ENCODE results near the gene SHC2. TPM values are rescaled to one million over a fixed set of nuclear protein-coding genes. Genes with fewer than 3 reads are reported as not detected.
"Not testable (repeated sequence)": the region's sequence is repeated elsewhere in the genome, so short reads cannot be mapped to it uniquely, and the experiment has no call there.

The SHC2 gene
- polyA plus RNA-seq, 4 donors = 7.6 to 18.9 (median 12.3) TPM

DNA sequence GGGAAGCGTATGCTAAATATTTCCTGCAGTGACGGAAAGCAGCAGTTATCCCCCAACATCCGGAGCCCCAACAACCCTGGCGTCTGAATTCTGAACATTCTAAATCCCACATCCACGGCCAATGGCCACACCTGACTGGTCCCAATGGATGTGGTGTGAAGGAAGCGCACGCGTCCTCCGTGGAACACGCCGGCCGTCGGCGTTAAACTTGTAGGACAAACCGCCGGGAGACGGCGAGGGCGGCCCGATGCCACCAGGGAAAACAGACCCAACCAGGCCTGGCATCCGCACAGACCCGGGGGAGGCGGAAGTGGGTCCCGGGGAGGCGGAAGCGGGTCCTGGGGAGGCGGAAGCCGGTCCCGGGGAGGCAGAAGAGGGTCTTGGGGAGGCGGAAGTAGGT, 3.2 kb downstream of the SHC2 start:
- no peak overlapping the region for H3K4me3 ChIP-seq (ENCODE audit: low read depth in 1 of 3, low read length in 3 of 3)
- no peak overlapping the region for H3K27ac ChIP-seq (ENCODE audit: low read depth in 1 of 3, low read length in 2 of 3)
- peaks cover 0 to 8% (median 0%) of the 10 kb centered on the region in 3 donors for H3K4me1 ChIP-seq (ENCODE audit: control insufficient read depth in 3 of 3, insufficient read depth in 2 of 3, low read depth in 1 of 3, low read length in 2 of 3)
- H3K9me3 ChIP-seq (ENCODE audit: control insufficient read depth in 2 of 2, insufficient read depth in 1 of 2, low read depth in 1 of 2, low read length in 1 of 2) = no peaks in the 10 kb centered on the region
- H3K36me3 ChIP-seq (ENCODE audit: control insufficient read depth in 3 of 3, insufficient read depth in 2 of 3, low read depth in 1 of 3, low read length in 3 of 3) = peaks cover 0 to 27% (median 0%) of the 10 kb centered on the region in 3 donors
- peaks cover 0 to 6% (median 3%) of the 10 kb centered on the region in 3 donors for H3K27me3 ChIP-seq (ENCODE audit: control insufficient read depth in 3 of 3, insufficient read depth in 3 of 3, low read length in 3 of 3)
- FAIRE-seq = no peak
- WGBS, 3 donors = 94 to 97% (median 97%) methylated on average over 29 to 30 of the region's 30 CpGs
- DNase-seq = no peak

DNA sequence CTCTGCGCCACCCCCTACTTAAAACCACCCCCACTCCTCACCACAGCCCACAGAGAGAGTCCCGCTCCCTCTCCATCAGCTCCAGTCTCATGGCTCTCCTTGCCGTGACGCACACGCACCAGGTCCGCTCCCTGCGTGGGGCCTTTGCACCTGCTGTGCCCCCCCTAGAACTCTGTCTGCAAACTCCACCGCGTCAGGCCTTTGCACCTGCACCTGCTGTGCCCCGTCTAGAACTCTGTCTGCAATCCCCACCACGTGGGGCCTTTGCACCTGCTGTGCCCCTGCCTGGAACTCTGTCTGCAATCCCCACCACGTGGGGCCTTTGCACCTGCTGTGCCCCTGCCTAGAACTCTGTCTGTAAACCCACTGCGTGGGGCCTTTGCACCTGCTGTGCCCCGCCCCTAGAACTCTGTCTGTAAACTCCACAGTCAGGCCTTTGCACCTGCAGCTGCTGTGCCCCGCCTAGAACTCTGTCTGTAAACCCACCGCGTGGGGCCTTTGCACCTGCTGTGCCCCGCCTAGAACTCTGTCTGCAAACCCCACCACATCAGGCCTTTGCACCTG, 4.2 kb downstream of the SHC2 start:
- no peak for FAIRE-seq
- Histone ChIP-seq H3K27ac (ENCODE audit: low read depth in 1 of 3, low read length in 2 of 3) (no peak overlapping the region), H3K36me3 (ENCODE audit: control insufficient read depth in 3 of 3, insufficient read depth in 2 of 3, low read depth in 1 of 3, low read length in 3 of 3) (peaks cover 0 to 33% (median 0%) of the 10 kb centered on the region in 3 donors), H3K4me3 (ENCODE audit: low read depth in 1 of 3, low read length in 3 of 3) (no peak overlapping the region), H3K9me3 (ENCODE audit: control insufficient read depth in 2 of 2, insufficient read depth in 1 of 2, low read depth in 1 of 2, low read length in 1 of 2) (no peaks in the 10 kb centered on the region), H3K4me1 (ENCODE audit: control insufficient read depth in 3 of 3, insufficient read depth in 2 of 3, low read depth in 1 of 3, low read length in 2 of 3) (peaks cover 0 to 7% (median 0%) of the 10 kb centered on the region in 3 donors), H3K27me3 (ENCODE audit: control insufficient read depth in 3 of 3, insufficient read depth in 3 of 3, low read length in 3 of 3) (no peaks in the 10 kb centered on the region)
- DNase-seq = peak in 1 of 2 donors; percentile 46
- 51 to 68% (median 53%) methylated on average over 18 of the region's 18 CpGs for WGBS, 3 donors

GRCh38 chr19:455851-456546, 4.8 kb downstream of the SHC2 start:
- 91 to 93% (median 91%) methylated on average over 28 to 31 of the region's 31 CpGs for WGBS, 3 donors
- peaks cover 0 to 36% (median 0%) of the 10 kb centered on the region in 3 donors for H3K36me3 ChIP-seq (ENCODE audit: control insufficient read depth in 3 of 3, insufficient read depth in 2 of 3, low read depth in 1 of 3, low read length in 3 of 3)
- FAIRE-seq (no peak), DNase-seq (no peak)
- peaks cover 0 to under 1% (median 0%) of the 10 kb centered on the region in 3 donors for H3K4me1 ChIP-seq (ENCODE audit: control insufficient read depth in 3 of 3, insufficient read depth in 2 of 3, low read depth in 1 of 3, low read length in 2 of 3)
- H3K27me3 ChIP-seq (ENCODE audit: control insufficient read depth in 3 of 3, insufficient read depth in 3 of 3, low read length in 3 of 3) = no peaks in the 10 kb centered on the region
- H3K4me3 ChIP-seq (ENCODE audit: low read depth in 1 of 3, low read length in 3 of 3) = no peak overlapping the region
- H3K27ac ChIP-seq (ENCODE audit: low read depth in 1 of 3, low read length in 2 of 3) = no peak overlapping the region
- H3K9me3 ChIP-seq (ENCODE audit: control insufficient read depth in 2 of 2, insufficient read depth in 1 of 2, low read depth in 1 of 2, low read length in 1 of 2) = peaks cover 0 to 4% of the 10 kb centered on the region in 2 donors

DNA sequence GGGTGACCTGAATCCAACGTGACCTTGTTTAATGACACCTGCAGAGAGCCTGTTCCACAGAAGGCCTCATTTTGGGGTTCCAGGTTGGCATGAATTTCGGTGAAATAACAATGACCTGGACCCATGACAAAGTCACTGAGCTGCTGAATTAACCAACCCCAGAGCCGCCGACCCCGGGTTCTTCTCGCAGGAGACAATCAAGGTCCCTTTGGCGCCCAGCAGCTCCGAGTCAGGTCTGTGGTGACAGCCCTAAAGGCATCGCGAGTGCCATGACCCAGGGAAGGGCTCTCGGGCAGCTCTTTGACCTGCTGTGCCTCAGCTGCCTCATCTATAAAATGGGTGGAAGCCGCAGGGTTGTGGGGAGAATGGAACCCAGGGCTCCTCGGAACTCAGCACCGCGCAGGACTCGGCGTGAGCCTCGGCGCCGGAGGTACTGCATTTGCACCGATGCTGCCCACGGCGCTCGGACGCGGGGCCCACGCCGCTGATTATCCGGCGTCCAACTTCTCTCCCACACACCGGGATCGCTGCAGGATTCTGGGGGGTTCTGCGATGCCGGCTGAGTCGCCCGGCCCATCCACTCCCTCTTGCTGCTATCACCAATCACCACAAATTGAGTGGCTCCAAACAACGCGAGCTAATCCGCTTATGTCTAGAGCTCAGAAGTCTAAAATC, 5.7 kb downstream of the SHC2 start:
- Histone ChIP-seq H3K4me3 (ENCODE audit: low read depth in 1 of 3, low read length in 3 of 3) (no peak overlapping the region), H3K27ac (ENCODE audit: low read depth in 1 of 3, low read length in 2 of 3) (no peak overlapping the region), H3K4me1 (ENCODE audit: control insufficient read depth in 3 of 3, insufficient read depth in 2 of 3, low read depth in 1 of 3, low read length in 2 of 3) (no peaks in the 10 kb centered on the region), H3K36me3 (ENCODE audit: control insufficient read depth in 3 of 3, insufficient read depth in 2 of 3, low read depth in 1 of 3, low read length in 3 of 3) (peaks cover 0 to 37% (median 0%) of the 10 kb centered on the region in 3 donors), H3K27me3 (ENCODE audit: control insufficient read depth in 3 of 3, insufficient read depth in 3 of 3, low read length in 3 of 3) (no peaks in the 10 kb centered on the region), H3K9me3 (ENCODE audit: control insufficient read depth in 2 of 2, insufficient read depth in 1 of 2, low read depth in 1 of 2, low read length in 1 of 2) (peaks cover 0 to 7% of the 10 kb centered on the region in 2 donors)
- FAIRE-seq (no peak), DNase-seq (no peak)
- 95 to 96% (median 96%) methylated on average over 37 to 39 of the region's 39 CpGs for WGBS, 3 donors

- H3K9me3 ChIP-seq (ENCODE audit: control insufficient read depth in 2 of 2, insufficient read depth in 1 of 2, low read depth in 1 of 2, low read length in 1 of 2) = peaks cover 0 to 7% of the 10 kb centered on the region in 2 donors
- peaks cover 0 to 42% (median 0%) of the 10 kb centered on the region in 3 donors for H3K36me3 ChIP-seq (ENCODE audit: control insufficient read depth in 3 of 3, insufficient read depth in 2 of 3, low read depth in 1 of 3, low read length in 3 of 3)
- no peak overlapping the region for H3K4me3 ChIP-seq (ENCODE audit: low read depth in 1 of 3, low read length in 3 of 3)
- no peak overlapping the region for H3K27ac ChIP-seq (ENCODE audit: low read depth in 1 of 3, low read length in 2 of 3)
- no peaks in the 10 kb centered on the region for H3K27me3 ChIP-seq (ENCODE audit: control insufficient read depth in 3 of 3, insufficient read depth in 3 of 3, low read length in 3 of 3)
- H3K4me1 ChIP-seq (ENCODE audit: control insufficient read depth in 3 of 3, insufficient read depth in 2 of 3, low read depth in 1 of 3, low read length in 2 of 3) = no peaks in the 10 kb centered on the region
- WGBS, 3 donors = 91 to 96% (median 94%) methylated on average over 22 of the region's 22 CpGs
- DNase-seq (no peak), FAIRE-seq (no peak)
These were observed 7.2 kb downstream of the SHC2 start for GRCh38 chr19:453606-454005.

DNA sequence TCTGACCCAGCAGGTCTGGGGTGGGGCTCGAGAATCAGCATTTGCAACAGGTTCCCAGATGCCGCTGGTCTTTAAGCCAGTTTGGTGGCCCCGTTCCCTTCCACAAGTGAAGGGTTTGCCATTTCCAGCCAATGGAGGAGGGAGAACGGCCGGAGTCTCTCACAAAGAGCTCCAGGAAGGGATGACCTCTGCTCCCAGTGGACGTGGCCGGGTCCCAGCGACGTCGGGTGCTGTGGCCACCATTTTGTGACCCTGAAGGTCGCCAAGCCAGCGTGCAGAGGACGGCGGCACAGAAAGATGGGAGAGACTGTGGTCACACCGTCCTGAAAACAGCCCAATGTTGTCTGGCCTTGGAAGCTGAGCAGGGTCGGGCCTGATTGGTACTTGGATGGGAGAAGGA, 8.0 kb downstream of the SHC2 start:
- H3K4me3 ChIP-seq (ENCODE audit: low read depth in 1 of 3, low read length in 3 of 3) = no peak overlapping the region
- 93 to 95% (median 95%) methylated on average over 16 of the region's 16 CpGs for WGBS, 3 donors
- H3K36me3 ChIP-seq (ENCODE audit: control insufficient read depth in 3 of 3, insufficient read depth in 2 of 3, low read depth in 1 of 3, low read length in 3 of 3) = peaks cover 0 to 44% (median 0%) of the 10 kb centered on the region in 3 donors
- peaks cover 0 to 5% (median 0%) of the 10 kb centered on the region in 3 donors for H3K4me1 ChIP-seq (ENCODE audit: control insufficient read depth in 3 of 3, insufficient read depth in 2 of 3, low read depth in 1 of 3, low read length in 2 of 3)
- no peak for DNase-seq
- H3K27ac ChIP-seq (ENCODE audit: low read depth in 1 of 3, low read length in 2 of 3) = no peak overlapping the region
- FAIRE-seq = no peak
- peaks cover 0 to 7% of the 10 kb centered on the region in 2 donors for H3K9me3 ChIP-seq (ENCODE audit: control insufficient read depth in 2 of 2, insufficient read depth in 1 of 2, low read depth in 1 of 2, low read length in 1 of 2)
- H3K27me3 ChIP-seq (ENCODE audit: control insufficient read depth in 3 of 3, insufficient read depth in 3 of 3, low read length in 3 of 3) = no peaks in the 10 kb centered on the region

DNA sequence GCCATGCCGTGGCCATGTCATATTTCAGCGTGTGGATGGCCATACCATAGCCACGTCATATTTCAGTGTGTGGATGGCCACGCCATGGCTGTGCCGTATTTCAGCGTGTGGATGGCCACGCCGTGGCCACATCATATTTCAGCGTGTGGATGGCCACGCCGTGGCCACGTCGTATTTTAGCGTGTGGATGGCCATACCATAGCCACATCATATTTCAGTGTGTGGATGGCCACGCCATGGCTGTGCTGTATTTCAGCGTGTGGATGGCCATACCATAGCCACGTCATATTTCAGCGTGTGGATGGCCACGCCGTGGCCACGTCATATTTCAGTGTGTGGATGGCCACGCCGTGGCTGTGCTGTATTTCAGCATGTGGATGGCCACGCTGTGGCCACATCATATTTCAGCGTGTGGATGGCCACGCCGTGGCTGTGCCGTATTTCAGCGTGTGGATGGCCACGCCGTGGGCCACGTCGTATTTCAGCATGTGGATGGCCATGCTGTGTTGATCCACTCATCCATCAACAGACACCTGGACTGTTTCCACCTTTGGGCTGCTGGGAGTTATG, 9.8 kb downstream of the SHC2 start:
- H3K4me1 ChIP-seq (ENCODE audit: control insufficient read depth in 3 of 3, insufficient read depth in 2 of 3, low read depth in 1 of 3, low read length in 2 of 3); H3K4me3 ChIP-seq (ENCODE audit: low read depth in 1 of 3, low read length in 3 of 3); FAIRE-seq; H3K9me3 ChIP-seq (ENCODE audit: control insufficient read depth in 2 of 2, insufficient read depth in 1 of 2, low read depth in 1 of 2, low read length in 1 of 2); DNase-seq; H3K27me3 ChIP-seq (ENCODE audit: control insufficient read depth in 3 of 3, insufficient read depth in 3 of 3, low read length in 3 of 3); H3K27ac ChIP-seq (ENCODE audit: low read depth in 1 of 3, low read length in 2 of 3): not testable (repeated sequence)
- peaks cover 0 to 39% (median 0%) of the 10 kb centered on the region in 3 donors for H3K36me3 ChIP-seq (ENCODE audit: control insufficient read depth in 3 of 3, insufficient read depth in 2 of 3, low read depth in 1 of 3, low read length in 3 of 3)
- WGBS, 3 donors = 95 to 98% (median 98%) methylated on average over 33 of the region's 33 CpGs

DNA sequence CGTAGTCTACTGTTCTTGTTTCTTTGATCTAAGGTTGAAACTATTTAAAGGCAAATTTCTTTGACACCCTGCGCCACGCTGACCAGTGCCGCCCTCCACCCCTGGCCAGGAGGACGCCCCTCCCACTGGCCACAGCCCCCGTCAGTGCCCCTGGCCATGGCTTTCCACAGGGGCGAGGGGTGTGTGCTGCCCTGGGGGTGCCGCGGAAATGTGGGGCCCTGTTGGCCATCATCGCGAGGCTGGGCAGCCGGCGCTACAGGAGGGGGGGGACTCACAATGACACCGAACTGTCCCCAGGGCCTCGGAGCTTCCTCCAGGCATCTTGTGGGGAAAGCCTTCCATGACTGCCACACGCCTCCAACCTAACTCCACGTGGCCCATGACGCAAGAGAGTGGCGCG, 10.9 kb downstream of the SHC2 start:
- no peak for DNase-seq

More for the DNA sequence above, 10.9 kb downstream of the SHC2 start:
- no peak for FAIRE-seq
- Histone ChIP-seq H3K9me3 (ENCODE audit: control insufficient read depth in 2 of 2, insufficient read depth in 1 of 2, low read depth in 1 of 2, low read length in 1 of 2) (peaks cover 0 to 7% of the 10 kb centered on the region in 2 donors), H3K4me1 (ENCODE audit: control insufficient read depth in 3 of 3, insufficient read depth in 2 of 3, low read depth in 1 of 3, low read length in 2 of 3) (peaks cover 0 to 5% (median 0%) of the 10 kb centered on the region in 3 donors), H3K27ac (ENCODE audit: low read depth in 1 of 3, low read length in 2 of 3) (no peak overlapping the region), H3K4me3 (ENCODE audit: low read depth in 1 of 3, low read length in 3 of 3) (no peak overlapping the region), H3K36me3 (ENCODE audit: control insufficient read depth in 3 of 3, insufficient read depth in 2 of 3, low read depth in 1 of 3, low read length in 3 of 3) (peaks cover 0 to 33% (median 0%) of the 10 kb centered on the region in 3 donors), H3K27me3 (ENCODE audit: control insufficient read depth in 3 of 3, insufficient read depth in 3 of 3, low read length in 3 of 3) (no peaks in the 10 kb centered on the region)
- 93 to 95% (median 95%) methylated on average over 20 of the region's 20 CpGs for WGBS, 3 donors
